ENCODE data around the gene GIT2. TPM values are rescaled to one million over a fixed set of nuclear protein-coding genes. Genes with fewer than 3 reads are reported as not detected.

Gene GIT2
- total RNA-seq, 1 experiment from 2014 or later, result 40.0 TPM

DNA sequence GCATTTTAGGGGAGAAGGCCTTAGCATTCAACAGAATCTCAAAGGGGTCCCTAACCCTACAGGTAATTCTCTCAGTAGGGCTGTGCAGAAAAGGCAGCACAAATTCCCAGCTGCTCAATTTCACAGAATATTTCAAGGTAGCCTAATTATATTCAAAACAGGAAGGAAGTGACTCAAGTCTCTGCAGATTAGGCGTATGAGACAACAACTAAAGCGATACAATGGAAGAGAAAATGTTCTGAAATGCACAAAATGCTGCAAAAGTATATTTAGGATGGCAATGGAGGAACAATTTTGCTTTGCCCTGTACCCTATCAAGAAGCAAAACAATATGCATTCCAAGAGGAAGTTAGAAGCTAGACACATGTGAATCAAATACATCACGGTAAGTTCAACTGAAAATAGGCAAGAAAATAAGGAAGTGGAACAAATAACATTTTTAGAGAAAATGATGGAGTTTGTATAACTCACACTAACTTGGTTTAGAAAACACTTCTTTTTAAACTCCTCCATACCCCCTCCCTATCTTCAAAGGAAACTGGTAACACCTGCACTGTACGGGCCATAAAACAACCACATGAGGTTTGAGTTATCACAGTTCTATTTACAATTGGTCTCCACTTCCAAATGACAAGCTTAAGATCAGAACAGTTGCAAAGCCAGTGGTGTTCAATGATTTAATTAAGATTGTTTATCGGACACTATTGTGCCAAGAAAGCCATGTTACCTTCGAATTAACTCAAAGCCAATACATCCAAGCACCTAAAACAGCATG is 1.6 kb downstream of the GIT2 start:
- H3K9me3 ChIP-seq (ENCODE audit: control insufficient read depth, insufficient read depth, low read depth, low read length), result no peaks in the 10 kb centered on the region
- peaks cover 7% of the 10 kb centered on the region for H3K36me3 ChIP-seq (ENCODE audit: control insufficient read depth, insufficient read depth, low read length)
- H3K27ac ChIP-seq (ENCODE audit: low read length), result peak overlapping the region; percentile 91
- H3K4me1 ChIP-seq (ENCODE audit: control insufficient read depth, insufficient read depth, low read length), result peaks cover 24% of the 10 kb centered on the region
- CTCF ChIA-PET, result no interaction called here
- BruUV-seq (replicated peaks), result TSS peak; percentile 71
- ATAC-seq (no peak), DNase-seq (ENCODE audit: low read depth, low spot score) (no peak)
- in situ Hi-C loops (cut with HindIII; ENCODE audit: low pct_unique_long_range_greater_than_20kb, low sequenced_read_pairs) (no loop called here), intact Hi-C loops (cut with micrococcal nuclease; ENCODE audit: unreplicated experiment) (no loop called here)
- H3K27me3 ChIP-seq (ENCODE audit: control insufficient read depth, insufficient read depth, low read length), result no peaks in the 10 kb centered on the region
- H3K4me3 ChIP-seq (ENCODE audit: low read depth in 2 of 2, low read length in 2 of 2), result peak overlapping the region; percentile 87 to 89
- TF ChIP-seq SIN3A (IDR thresholded peaks at IDR 0.05; ENCODE audit: borderline replicate concordance, insufficient read depth, low read depth, low read length) (no peak), TCF7L2 (IDR thresholded peaks at IDR 0.05; ENCODE audit: low read depth, low read length) (no peak), POLR2AphosphoS5 (IDR thresholded peaks at IDR 0.05; ENCODE audit: low read depth, low read length) (no peak), CTCF (IDR thresholded peaks at IDR 0.05) (no peak)
- TF ChIP-seq, protein P1, sequence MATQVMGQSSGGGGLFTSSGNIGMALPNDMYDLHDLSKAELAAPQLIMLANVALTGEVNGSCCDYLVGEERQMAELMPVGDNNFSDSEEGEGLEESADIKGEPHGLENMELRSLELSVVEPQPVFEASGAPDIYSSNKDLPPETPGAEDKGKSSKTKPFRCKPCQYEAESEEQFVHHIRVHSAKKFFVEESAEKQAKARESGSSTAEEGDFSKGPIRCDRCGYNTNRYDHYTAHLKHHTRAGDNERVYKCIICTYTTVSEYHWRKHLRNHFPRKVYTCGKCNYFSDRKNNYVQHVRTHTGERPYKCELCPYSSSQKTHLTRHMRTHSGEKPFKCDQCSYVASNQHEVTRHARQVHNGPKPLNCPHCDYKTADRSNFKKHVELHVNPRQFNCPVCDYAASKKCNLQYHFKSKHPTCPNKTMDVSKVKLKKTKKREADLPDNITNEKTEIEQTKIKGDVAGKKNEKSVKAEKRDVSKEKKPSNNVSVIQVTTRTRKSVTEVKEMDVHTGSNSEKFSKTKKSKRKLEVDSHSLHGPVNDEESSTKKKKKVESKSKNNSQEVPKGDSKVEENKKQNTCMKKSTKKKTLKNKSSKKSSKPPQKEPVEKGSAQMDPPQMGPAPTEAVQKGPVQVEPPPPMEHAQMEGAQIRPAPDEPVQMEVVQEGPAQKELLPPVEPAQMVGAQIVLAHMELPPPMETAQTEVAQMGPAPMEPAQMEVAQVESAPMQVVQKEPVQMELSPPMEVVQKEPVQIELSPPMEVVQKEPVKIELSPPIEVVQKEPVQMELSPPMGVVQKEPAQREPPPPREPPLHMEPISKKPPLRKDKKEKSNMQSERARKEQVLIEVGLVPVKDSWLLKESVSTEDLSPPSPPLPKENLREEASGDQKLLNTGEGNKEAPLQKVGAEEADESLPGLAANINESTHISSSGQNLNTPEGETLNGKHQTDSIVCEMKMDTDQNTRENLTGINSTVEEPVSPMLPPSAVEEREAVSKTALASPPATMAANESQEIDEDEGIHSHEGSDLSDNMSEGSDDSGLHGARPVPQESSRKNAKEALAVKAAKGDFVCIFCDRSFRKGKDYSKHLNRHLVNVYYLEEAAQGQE (IDR thresholded peaks at IDR 0.05; ENCODE audit: insufficient read depth in 1 of 2, low read depth in 2 of 2, low read length in 1 of 2), result no peak
- POLR2A ChIA-PET, result no interaction called here

DNA sequence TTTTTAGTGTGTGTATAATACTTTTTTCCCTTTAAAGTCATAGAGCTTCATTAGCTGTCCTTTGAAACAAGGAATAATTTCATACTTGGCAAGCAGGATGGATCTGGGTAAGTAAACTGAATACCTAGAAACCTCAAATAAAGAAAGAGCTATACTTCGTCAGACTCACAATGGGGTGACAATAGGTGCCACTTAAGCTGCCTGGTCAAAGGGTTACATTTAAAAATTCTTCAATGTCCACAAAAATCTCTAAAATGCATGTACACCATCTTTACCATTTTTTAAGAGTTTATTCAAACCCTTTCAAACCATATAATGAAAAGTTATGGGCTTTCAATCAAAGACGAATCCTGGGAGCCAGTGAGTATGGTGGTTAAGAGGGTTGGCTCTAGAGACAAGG is 3.1 kb downstream of the GIT2 start:
- no peak overlapping the region for H3K4me3 ChIP-seq (ENCODE audit: low read depth in 2 of 2, low read length in 2 of 2)
- TF ChIP-seq POLR2AphosphoS5 (IDR thresholded peaks at IDR 0.05; ENCODE audit: low read depth, low read length), result no peak
- no peak for TF ChIP-seq TCF7L2 (IDR thresholded peaks at IDR 0.05; ENCODE audit: low read depth, low read length)
- no peak for TF ChIP-seq SIN3A (IDR thresholded peaks at IDR 0.05; ENCODE audit: borderline replicate concordance, insufficient read depth, low read depth, low read length)
- no peak for TF ChIP-seq CTCF (IDR thresholded peaks at IDR 0.05)
- TF ChIP-seq, protein P1 (IDR thresholded peaks at IDR 0.05; ENCODE audit: insufficient read depth in 1 of 2, low read depth in 2 of 2, low read length in 1 of 2), result no peak
- H3K9me3 ChIP-seq (ENCODE audit: control insufficient read depth, insufficient read depth, low read depth, low read length), result no peaks in the 10 kb centered on the region
- ChIA-PET CTCF (interaction anchor here (0.7 kb wide), 2 partner anchors 10 to 30 kb away, joined by 3 to 4 read pairs; no protein-coding TSS in a partner anchor), POLR2A (interaction anchor here (0.7 kb wide), 1 partner anchor 457 kb away, joined by 8 read pairs; no protein-coding TSS in a partner anchor)
- intact Hi-C loops (cut with micrococcal nuclease; ENCODE audit: unreplicated experiment), result no loop called here
- ATAC-seq (no peak), DNase-seq (ENCODE audit: low read depth, low spot score) (no peak)
- peaks cover 18% of the 10 kb centered on the region for H3K4me1 ChIP-seq (ENCODE audit: control insufficient read depth, insufficient read depth, low read length)
- peaks cover 7% of the 10 kb centered on the region for H3K36me3 ChIP-seq (ENCODE audit: control insufficient read depth, insufficient read depth, low read length)
- no peaks in the 10 kb centered on the region for H3K27me3 ChIP-seq (ENCODE audit: control insufficient read depth, insufficient read depth, low read length)
- in situ Hi-C loops (cut with HindIII; ENCODE audit: low pct_unique_long_range_greater_than_20kb, low sequenced_read_pairs), result no loop called here
- no TSS peak for BruUV-seq (replicated peaks)
- no peak overlapping the region for H3K27ac ChIP-seq (ENCODE audit: low read length)

Data from Panc1 (cell line).